HEK293 (cell line): ENCODE results near the gene FBXL13.

Experiments used
- CTCF ChIA-PET: fragments of 350-600 bp; formaldehyde crosslinking; extraction: SDS; loops from one replicate; lab custom pipeline; 2021; ENCODE audit warnings: antibody characterized with exemption; lab: Yijun Ruan, JAX
- POLR2A ChIA-PET: fragments of 300-600 bp; formaldehyde crosslinking; extraction: SDS; loops from one replicate; lab custom pipeline; 2020; ENCODE audit warnings: antibody characterized with exemption, inconsistent platforms; lab: Yijun Ruan, JAX
- H3K27ac ChIP-seq: fragments of 200-500 bp; sonication (Bioruptor generic); 2 replicates; pipeline ENCODE4 v1.5.1; 2014; ENCODE audit warnings: low read depth, low read length, control low read depth, inconsistent platforms; ENCODE audit errors: extremely low read depth
- H3K36me3 ChIP-seq, 2 experiments: fragments of 200-500 bp in 1 of 2; sonication (Bioruptor generic) in 1 of 2; 1 replicate in 1 of 2; 2 replicates in 1 of 2; pipeline ENCODE4 v1.5.1; 2014 to 2017; ENCODE audit warnings: inconsistent platforms in 2 of 2, low read length in 2 of 2; ENCODE audit not compliant: control insufficient read depth in 2 of 2, insufficient read depth in 1 of 2
- H3K4me1 ChIP-seq: fragments of 200-500 bp; sonication (Bioruptor generic); 2 replicates; pipeline ENCODE4 v1.5.1; 2014; ENCODE audit warnings: mild to moderate bottlenecking, low read length, inconsistent platforms; ENCODE audit not compliant: control insufficient read depth, insufficient read depth
- H3K4me3 ChIP-seq: 2 replicates; pipeline ENCODE4 v1.5.1; 2011; ENCODE audit warnings: low read depth, mild to moderate bottlenecking, control low read depth, low read length, moderate library complexity
- H3K9me3 ChIP-seq: fragments of 200-500 bp; sonication (Bioruptor generic); 2 replicates; pipeline ENCODE4 v1.5.1; 2014; ENCODE audit warnings: low read depth, low read length, inconsistent platforms; ENCODE audit not compliant: control insufficient read depth, insufficient read depth
- GLI4 ChIP-seq: fragments of 450-650 bp; formaldehyde crosslinking; IDR thresholded peaks from 2 replicates; pipeline ENCODE4 v1.5.1; 2016; ENCODE audit warnings: missing biosample characterization, missing genetic modification characterization
- KLF7 ChIP-seq: fragments of 450-650 bp; formaldehyde crosslinking; IDR thresholded peaks from 2 replicates; pipeline ENCODE4 v1.5.1; 2016; ENCODE audit warnings: missing biosample characterization, missing genetic modification characterization, borderline replicate concordance
- KLF8 ChIP-seq: fragments of 450-650 bp; formaldehyde crosslinking; IDR thresholded peaks from 2 replicates; pipeline ENCODE4 v1.5.1; 2016; ENCODE audit warnings: missing biosample characterization, missing genetic modification characterization
- ZBTB11 ChIP-seq: fragments of 450-650 bp; formaldehyde crosslinking; conservative IDR thresholded peaks from 2 replicates; pipeline ENCODE4 v1.5.1; 2016; ENCODE audit warnings: low read depth, missing biosample characterization, missing genetic modification characterization
- ZBTB48 ChIP-seq: fragments of 450-650 bp; formaldehyde crosslinking; IDR thresholded peaks from 2 replicates; pipeline ENCODE4 v1.5.1; 2016; ENCODE audit warnings: missing biosample characterization, missing genetic modification characterization
- ZBTB7A ChIP-seq: fragments of 450-650 bp; formaldehyde crosslinking; IDR thresholded peaks from 2 replicates; pipeline ENCODE4 v1.5.1; 2016; ENCODE audit warnings: low read depth, missing biosample characterization, missing genetic modification characterization
- ZNF121 ChIP-seq: fragments of 450-650 bp; formaldehyde crosslinking; IDR thresholded peaks from 2 replicates; pipeline ENCODE4 v1.5.1; 2016; ENCODE audit warnings: missing biosample characterization, missing genetic modification characterization
- ZNF146 ChIP-seq: fragments of 450-650 bp; formaldehyde crosslinking; IDR thresholded peaks from 2 replicates; pipeline ENCODE4 v1.5.1; 2016; ENCODE audit warnings: missing biosample characterization, missing genetic modification characterization
- ZNF157 ChIP-seq: fragments of 450-650 bp; formaldehyde crosslinking; IDR thresholded peaks from 2 replicates; pipeline ENCODE4 v1.5.1; 2016; ENCODE audit warnings: missing biosample characterization, missing genetic modification characterization
- ZNF18 ChIP-seq: fragments of 450-650 bp; formaldehyde crosslinking; IDR thresholded peaks from 2 replicates; pipeline ENCODE4 v1.5.1; 2016; ENCODE audit warnings: missing biosample characterization, missing genetic modification characterization
- ZNF202 ChIP-seq: fragments of 450-650 bp; formaldehyde crosslinking; IDR thresholded peaks from 2 replicates; pipeline ENCODE4 v1.5.1; 2016; ENCODE audit warnings: missing biosample characterization, missing genetic modification characterization, borderline replicate concordance
- ZNF239 ChIP-seq: fragments of 450-650 bp; formaldehyde crosslinking; IDR thresholded peaks from 2 replicates; pipeline ENCODE4 v1.5.1; 2016; ENCODE audit warnings: missing biosample characterization, missing genetic modification characterization
- ZNF248 ChIP-seq: fragments of 450-650 bp; formaldehyde crosslinking; IDR thresholded peaks from 2 replicates; pipeline ENCODE4 v1.5.1; 2017; ENCODE audit warnings: missing biosample characterization, missing genetic modification characterization
- ZNF266 ChIP-seq: fragments of 450-650 bp; formaldehyde crosslinking; IDR thresholded peaks from 2 replicates; pipeline ENCODE4 v1.5.1; 2016; ENCODE audit warnings: missing biosample characterization, missing genetic modification characterization, low read depth
- ZNF488 ChIP-seq: fragments of 450-650 bp; formaldehyde crosslinking; IDR thresholded peaks from 2 replicates; pipeline ENCODE4 v1.5.1; 2016; ENCODE audit warnings: missing biosample characterization, missing genetic modification characterization
- ZNF600 ChIP-seq: fragments of 450-650 bp; formaldehyde crosslinking; IDR thresholded peaks from 2 replicates; pipeline ENCODE4 v1.5.1; 2016; ENCODE audit warnings: missing biosample characterization, missing genetic modification characterization
- ZNF629 ChIP-seq: fragments of 450-650 bp; formaldehyde crosslinking; IDR thresholded peaks from 2 replicates; pipeline ENCODE4 v1.5.1; 2017; ENCODE audit warnings: missing biosample characterization, missing genetic modification characterization
- ZNF654 ChIP-seq: fragments of 450-650 bp; formaldehyde crosslinking; IDR thresholded peaks from 2 replicates; pipeline ENCODE4 v1.5.1; 2016; ENCODE audit warnings: low read depth, missing biosample characterization, missing genetic modification characterization
- ZNF664 ChIP-seq: fragments of 450-650 bp; formaldehyde crosslinking; IDR thresholded peaks from 2 replicates; pipeline ENCODE4 v1.5.1; 2016; ENCODE audit warnings: missing biosample characterization, missing genetic modification characterization
- ZNF677 ChIP-seq: fragments of 450-650 bp; IDR thresholded peaks from 2 replicates; pipeline ENCODE4 v1.5.0; 2018; ENCODE audit warnings: missing biosample characterization, mild to moderate bottlenecking, missing genetic modification characterization, moderate library complexity
- ZNF747 ChIP-seq: fragments of 450-650 bp; formaldehyde crosslinking; IDR thresholded peaks from 2 replicates; pipeline ENCODE4 v1.5.1; 2016; ENCODE audit warnings: missing biosample characterization, missing genetic modification characterization
- TF ChIP-seq, protein P1 (sequence below): fragments of 450-650 bp; formaldehyde crosslinking; IDR thresholded peaks from 2 replicates; pipeline ENCODE4 v1.5.1; 2016; ENCODE audit warnings: missing biosample characterization, missing genetic modification characterization
- TF ChIP-seq, protein P2 (sequence below): fragments of 450-650 bp; IDR thresholded peaks from 2 replicates; pipeline ENCODE4 v1.5.1; 2018; ENCODE audit warnings: missing biosample characterization, mild to moderate bottlenecking, missing genetic modification characterization
- TF ChIP-seq, protein P3 (sequence below): fragments of 450-650 bp; formaldehyde crosslinking; IDR thresholded peaks from 2 replicates; pipeline ENCODE4 v1.5.1; 2016; ENCODE audit warnings: missing biosample characterization, missing genetic modification characterization
- TF ChIP-seq, protein P4 (sequence below): fragments of 450-650 bp; formaldehyde crosslinking; optimal IDR thresholded peaks from 2 replicates; pipeline ENCODE3; 2016; ENCODE audit warnings: missing biosample characterization, mild to moderate bottlenecking, missing genetic modification characterization

FBXL13 gene

DNA sequence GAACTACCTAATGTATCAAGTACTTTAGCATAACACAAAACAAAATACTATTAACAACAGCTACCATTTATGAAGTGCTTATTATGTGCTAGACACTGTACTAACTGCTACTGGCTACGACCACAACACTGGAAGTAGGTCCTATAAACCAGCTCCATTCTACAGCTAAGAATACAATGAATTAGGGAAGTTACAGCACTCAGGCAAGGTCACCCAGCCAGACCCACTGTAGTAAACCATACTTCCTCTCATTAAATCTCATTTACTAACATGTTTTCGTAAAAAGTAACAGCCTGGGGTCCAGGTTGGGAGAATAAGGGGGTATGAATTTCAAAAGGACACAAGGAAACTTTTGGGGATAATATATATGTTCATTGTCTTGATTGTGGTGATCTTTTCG is 48.9 kb upstream of the FBXL13 start:
- H3K27ac ChIP-seq = no peak overlapping the region
- no peaks in the 10 kb centered on the region for H3K4me1 ChIP-seq
- no peak for TF ChIP-seq ZNF654 (tag by site-specific recombination)
- TF ChIP-seq, protein P1, sequence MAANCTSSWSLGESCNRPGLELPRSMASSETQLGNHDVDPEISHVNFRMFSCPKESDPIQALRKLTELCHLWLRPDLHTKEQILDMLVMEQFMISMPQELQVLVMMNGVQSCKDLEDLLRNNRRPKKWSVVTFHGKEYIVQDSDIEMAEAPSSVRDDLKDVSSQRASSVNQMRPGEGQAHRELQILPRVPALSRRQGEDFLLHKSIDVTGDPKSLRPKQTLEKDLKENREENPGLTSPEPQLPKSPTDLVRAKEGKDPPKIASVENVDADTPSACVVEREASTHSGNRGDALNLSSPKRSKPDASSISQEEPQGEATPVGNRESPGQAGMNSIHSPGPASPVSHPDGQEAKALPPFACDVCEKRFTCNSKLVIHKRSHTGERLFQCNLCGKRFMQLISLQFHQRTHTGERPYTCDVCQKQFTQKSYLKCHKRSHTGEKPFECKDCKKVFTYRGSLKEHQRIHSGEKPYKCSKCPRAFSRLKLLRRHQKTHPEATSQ (tag by site-specific recombination) = no peak
- TF ChIP-seq, protein P2, sequence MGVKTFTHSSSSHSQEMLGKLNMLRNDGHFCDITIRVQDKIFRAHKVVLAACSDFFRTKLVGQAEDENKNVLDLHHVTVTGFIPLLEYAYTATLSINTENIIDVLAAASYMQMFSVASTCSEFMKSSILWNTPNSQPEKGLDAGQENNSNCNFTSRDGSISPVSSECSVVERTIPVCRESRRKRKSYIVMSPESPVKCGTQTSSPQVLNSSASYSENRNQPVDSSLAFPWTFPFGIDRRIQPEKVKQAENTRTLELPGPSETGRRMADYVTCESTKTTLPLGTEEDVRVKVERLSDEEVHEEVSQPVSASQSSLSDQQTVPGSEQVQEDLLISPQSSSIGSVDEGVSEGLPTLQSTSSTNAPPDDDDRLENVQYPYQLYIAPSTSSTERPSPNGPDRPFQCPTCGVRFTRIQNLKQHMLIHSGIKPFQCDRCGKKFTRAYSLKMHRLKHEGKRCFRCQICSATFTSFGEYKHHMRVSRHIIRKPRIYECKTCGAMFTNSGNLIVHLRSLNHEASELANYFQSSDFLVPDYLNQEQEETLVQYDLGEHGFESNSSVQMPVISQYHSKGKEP (tag by site-specific recombination) = no peak
- no peak for TF ChIP-seq ZNF266 (tag by site-specific recombination)
- TF ChIP-seq ZBTB48 (tag by site-specific recombination) = no peak
- TF ChIP-seq, protein P3, sequence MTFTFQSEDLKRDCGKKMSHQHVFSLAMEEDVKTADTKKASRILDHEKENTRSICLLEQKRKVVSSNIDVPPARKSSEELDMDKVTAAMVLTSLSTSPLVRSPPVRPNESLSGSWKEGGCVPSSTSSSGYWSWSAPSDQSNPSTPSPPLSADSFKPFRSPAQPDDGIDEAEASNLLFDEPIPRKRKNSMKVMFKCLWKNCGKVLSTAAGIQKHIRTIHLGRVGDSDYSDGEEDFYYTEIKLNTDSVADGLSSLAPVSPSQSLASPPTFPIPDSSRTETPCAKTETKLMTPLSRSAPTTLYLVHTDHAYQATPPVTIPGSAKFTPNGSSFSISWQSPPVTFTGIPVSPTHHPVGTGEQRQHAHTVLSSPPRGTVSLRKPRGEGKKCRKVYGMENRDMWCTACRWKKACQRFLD = no peak
- TF ChIP-seq ZNF677 = no peak
- no peak for TF ChIP-seq ZBTB11
- peaks cover 13 to 22% of the 10 kb centered on the region in 2 experiments for H3K36me3 ChIP-seq
- ChIA-PET CTCF (no interaction called here), POLR2A (no interaction called here)
- H3K9me3 ChIP-seq = no peaks in the 10 kb centered on the region
- H3K4me3 ChIP-seq = no peak overlapping the region

DNA sequence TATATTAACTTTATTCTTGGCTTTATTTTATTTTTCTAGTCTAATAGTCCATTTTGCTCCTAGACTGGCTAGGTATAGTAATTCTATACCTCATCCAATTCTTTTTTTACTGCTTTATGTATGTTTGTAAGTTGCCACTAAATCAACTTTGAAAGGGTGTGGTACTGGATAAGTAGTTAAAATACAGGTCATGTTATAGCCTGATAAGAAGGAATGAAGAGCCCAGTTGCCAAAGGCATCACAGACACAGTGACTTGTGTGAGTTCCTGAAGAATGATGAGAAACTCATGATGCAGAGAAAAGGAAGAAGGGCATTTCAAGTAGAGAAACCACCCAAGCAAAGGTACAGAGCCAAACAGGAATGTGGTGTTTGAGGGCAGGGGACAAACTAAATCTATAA is 47.0 kb upstream of the FBXL13 start:
- ChIA-PET POLR2A (no interaction called here), CTCF (no interaction called here)
- no peaks in the 10 kb centered on the region for H3K9me3 ChIP-seq
- H3K27ac ChIP-seq = no peak overlapping the region
- H3K4me3 ChIP-seq = no peak overlapping the region
- no peaks in the 10 kb centered on the region for H3K4me1 ChIP-seq
- H3K36me3 ChIP-seq = peaks cover 9% of the 10 kb centered on the region in 2 experiments
- TF ChIP-seq ZNF488 (tag by site-specific recombination) = no peak
- TF ChIP-seq ZNF664 (tag by site-specific recombination) = no peak
- no peak for TF ChIP-seq GLI4
- TF ChIP-seq, protein P4, sequence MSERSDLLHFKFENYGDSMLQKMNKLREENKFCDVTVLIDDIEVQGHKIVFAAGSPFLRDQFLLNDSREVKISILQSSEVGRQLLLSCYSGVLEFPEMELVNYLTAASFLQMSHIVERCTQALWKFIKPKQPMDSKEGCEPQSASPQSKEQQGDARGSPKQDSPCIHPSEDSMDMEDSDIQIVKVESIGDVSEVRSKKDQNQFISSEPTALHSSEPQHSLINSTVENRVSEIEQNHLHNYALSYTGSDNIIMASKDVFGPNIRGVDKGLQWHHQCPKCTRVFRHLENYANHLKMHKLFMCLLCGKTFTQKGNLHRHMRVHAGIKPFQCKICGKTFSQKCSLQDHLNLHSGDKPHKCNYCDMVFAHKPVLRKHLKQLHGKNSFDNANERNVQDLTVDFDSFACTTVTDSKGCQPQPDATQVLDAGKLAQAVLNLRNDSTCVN (tag by site-specific recombination) = no peak
- no peak for TF ChIP-seq ZBTB7A (tag by site-specific recombination)
- TF ChIP-seq KLF8 (tag by site-specific recombination) = no peak
- no peak for TF ChIP-seq ZNF146
- no peak for TF ChIP-seq ZNF18 (tag by site-specific recombination)
- TF ChIP-seq ZNF629 (tag by site-specific recombination) = no peak
- no peak for TF ChIP-seq ZNF677
- TF ChIP-seq ZNF202 (tag by site-specific recombination) = no peak
- no peak for TF ChIP-seq ZNF121 (tag by site-specific recombination)
- no peak for TF ChIP-seq ZNF747
- TF ChIP-seq KLF7 (tag by site-specific recombination) = no peak
- no peak for TF ChIP-seq ZNF239 (tag by site-specific recombination)
- TF ChIP-seq ZNF248 (tag by site-specific recombination) = no peak
- no peak for TF ChIP-seq ZNF600 (tag by site-specific recombination)
- no peak for TF ChIP-seq ZNF157
